Breast epithelium (tissue), 3 donors: Measurements from ENCODE around the gene KIF26B.

Experiments
- CTCF ChIP-seq, 3 donors: fragments of 450-650 bp; IDR thresholded peaks; one replicate each; pipeline ENCODE4 v1.5.1; 2016 to 2017; ENCODE audit warnings: antibody characterized with exemption in 3 of 3, mild to moderate bottlenecking in 3 of 3, moderate library complexity in 3 of 3
- POLR2AphosphoS5 ChIP-seq, 3 donors: sonication (generic); formaldehyde crosslinking; IDR thresholded peaks; one replicate each; pipeline ENCODE4 v1.6.1; 2017; ENCODE audit warnings: antibody characterized with exemption in 3 of 3

- no peak for TF ChIP-seq CTCF (IDR thresholded peaks at IDR 0.05)
- TF ChIP-seq POLR2AphosphoS5 (IDR thresholded peaks at IDR 0.05) = no peak
Measured at GRCh38 chr1:245301162-245301580, 146.4 kb downstream of the KIF26B start.
